C4-2B (cell line): ENCODE measurements around the gene DEDD.

Experiments
- CTCF ChIP-seq: fragments of 450-650 bp; conservative IDR thresholded peaks from 2 replicates; pipeline ENCODE4 v1.5.1; 2017; ENCODE audit warnings: mild to moderate bottlenecking
- ZFX ChIP-seq: fragments of 450-650 bp; IDR thresholded peaks from 2 replicates; pipeline ENCODE4 v1.6.1; 2017

GRCh38 chr1:161130266-161130665 is 2.2 kb downstream of the DEDD start:
- no peak for TF ChIP-seq CTCF
- no peak for TF ChIP-seq ZFX
